Activated CD4-positive, alpha-beta T cell treated with anti-CD3 and anti-CD28 coated beads for 48 hours (primary cell): ENCODE measurements around the gene ERBB4.
"Not testable (repeated sequence)": the region's sequence is repeated elsewhere in the genome, so short reads cannot be mapped to it uniquely, and the experiment has no call there.

Experiments used
- DNase-seq: peaks from one replicate; pipeline ENCODE4 v3.0.0-alpha.2; 2020

The ERBB4 gene

GRCh38 chr2:211665299-211665698 lies 873.3 kb downstream of the ERBB4 start:
- no peak for DNase-seq

- DNase-seq, result no peak
Measured at GRCh38 chr2:211664321-211664720, 874.3 kb downstream of the ERBB4 start.

- DNase-seq, result no peak
Measured at GRCh38 chr2:211654211-211654780, 884.3 kb downstream of the ERBB4 start.

- no peak for DNase-seq
Measured at GRCh38 chr2:211652327-211652726, 886.3 kb downstream of the ERBB4 start.

- DNase-seq, result no peak
Measured at GRCh38 chr2:211649331-211649730, 889.3 kb downstream of the ERBB4 start.

GRCh38 chr2:211631503-211631902 lies 907.1 kb downstream of the ERBB4 start:
- DNase-seq, result no peak

- DNase-seq, result no peak
Measured at GRCh38 chr2:211623096-211623495, 915.5 kb downstream of the ERBB4 start.

- no peak for DNase-seq
Measured at GRCh38 chr2:211620986-211621385, 917.6 kb downstream of the ERBB4 start.

- no peak for DNase-seq
Measured at GRCh38 chr2:211617803-211618202, 920.8 kb downstream of the ERBB4 start.

GRCh38 chr2:211611621-211612020 lies 927.0 kb downstream of the ERBB4 start:
- no peak for DNase-seq

GRCh38 chr2:211611061-211611518 lies 927.5 kb downstream of the ERBB4 start:
- no peak for DNase-seq

- no peak for DNase-seq
Measured at GRCh38 chr2:211609127-211609526, 929.5 kb downstream of the ERBB4 start.

GRCh38 chr2:211599146-211599545 lies 939.5 kb downstream of the ERBB4 start:
- DNase-seq, result no peak

- no peak for DNase-seq
Measured at GRCh38 chr2:211598238-211598637, 940.4 kb downstream of the ERBB4 start.

GRCh38 chr2:211592006-211592405 lies 946.6 kb downstream of the ERBB4 start:
- DNase-seq, result not testable (repeated sequence)

GRCh38 chr2:211591426-211591825 lies 947.2 kb downstream of the ERBB4 start:
- no peak for DNase-seq

GRCh38 chr2:211568439-211568838 lies 970.2 kb downstream of the ERBB4 start:
- DNase-seq, result no peak

GRCh38 chr2:211564441-211564840 lies 974.2 kb downstream of the ERBB4 start:
- no peak for DNase-seq

GRCh38 chr2:211545582-211545981 lies 993.0 kb downstream of the ERBB4 start:
- DNase-seq, result no peak

- DNase-seq, result no peak
Measured at GRCh38 chr2:211534632-211535031, 1004.0 kb downstream of the ERBB4 start.

- not testable (repeated sequence) for DNase-seq
Measured at GRCh38 chr2:211524248-211524647, 1014.4 kb downstream of the ERBB4 start.

GRCh38 chr2:211516537-211516936 lies 1022.1 kb downstream of the ERBB4 start:
- DNase-seq, result no peak

- DNase-seq, result no peak
Measured at GRCh38 chr2:211514049-211514448, 1024.6 kb downstream of the ERBB4 start.

- no peak for DNase-seq
Measured at GRCh38 chr2:211513446-211513845, 1025.2 kb downstream of the ERBB4 start.

- DNase-seq, result no peak
Measured at GRCh38 chr2:211512806-211513205, 1025.8 kb downstream of the ERBB4 start.
